Measurements from ENCODE around the gene MINDY2. TPM values are rescaled to one million over a fixed set of nuclear protein-coding genes. Genes with fewer than 3 reads are reported as not detected.

Gene MINDY2
- total and polyA plus RNA-seq, 9 of the 15 experiments (the other 6 are each of a cell fraction or from before 2014, with no cell fraction given) = 2.4 to 15.3 (median 7.2) TPM

- Histone ChIP-seq H3K27ac (ENCODE audit: extremely low read depth, low read depth, low read length) (no peak overlapping the region), H3K27me3 (ENCODE audit: control insufficient read depth in 2 of 2, insufficient read depth in 2 of 2, low read length in 2 of 2) (no peaks in the 10 kb centered on the region), H2AFZ (ENCODE audit: low read depth, low read length) (no peak overlapping the region), H3K36me3 (ENCODE audit: control insufficient read depth, insufficient read depth, low read length) (peaks cover 11% of the 10 kb centered on the region; the same call in 1 of the 3 replicates), H3K9me1 (ENCODE audit: control insufficient read depth, insufficient read depth, low read length) (no peaks in the 10 kb centered on the region), H3K79me2 (ENCODE audit: control insufficient read depth, insufficient read depth, low read length) (peaks cover 38% of the 10 kb centered on the region), H3K4me2 (ENCODE audit: insufficient read depth, low read length) (no peak overlapping the region), H3K9ac (ENCODE audit: insufficient read depth in 1 of 2, low read depth in 2 of 2, low read length in 2 of 2) (no peak overlapping the region), H4K20me1 (replicated peaks; ENCODE audit: control insufficient read depth, insufficient read depth, low read length) (no peaks in the 10 kb centered on the region), H3K4me3 (no peak overlapping the region), H3K9me3 (replicated peaks; ENCODE audit: control insufficient read depth, insufficient read depth, low read depth, low read length) (no peaks in the 10 kb centered on the region), H3K4me1 (replicated peaks in 1 of 2; ENCODE audit: control insufficient read depth in 2 of 2, insufficient read depth in 2 of 2, low read length in 2 of 2) (peaks cover 1 to 5% of the 10 kb centered on the region in 2 experiments; a peak in 2 of 5 replicates)
- ChIA-PET POLR2A (interaction anchor here (1.4 kb wide), 1 partner anchor 15 kb away, joined by 3 read pairs; the partner anchor contains the start of gene MINDY2), CTCF (ENCODE audit: low intra/inter-chr PET ratio) (no interaction called here)
- TF ChIP-seq KDM2B (CRISPR knock-in tag; IDR thresholded peaks at IDR 0.05) (no peak), ZNF668 (CRISPR knock-in tag; IDR thresholded peaks at IDR 0.05) (no peak), XRCC4 (IDR thresholded peaks at IDR 0.05; ENCODE audit: extremely low read depth, insufficient read depth, insufficient read length) (no peak), ZNF431 (CRISPR knock-in tag; IDR thresholded peaks at IDR 0.05) (no peak), MIER1 (IDR thresholded peaks at IDR 0.05; ENCODE audit: low read depth) (no peak), TRIM24 (IDR thresholded peaks at IDR 0.05) (no peak), ZBED1 (IDR thresholded peaks at IDR 0.05) (no peak), BRF2 (IDR thresholded peaks at IDR 0.05; ENCODE audit: borderline replicate concordance, insufficient read depth, insufficient read length) (no peak), FOXO4 (CRISPR knock-in tag; IDR thresholded peaks at IDR 0.05) (no peak), DDX20 (tag; IDR thresholded peaks at IDR 0.05; ENCODE audit: low read depth) (no peak), SMARCC2 (IDR thresholded peaks at IDR 0.05; ENCODE audit: low read depth) (no peak), LARP7 (IDR thresholded peaks at IDR 0.05) (no peak), SAFB (IDR thresholded peaks at IDR 0.05; ENCODE audit: borderline replicate concordance, low read depth, low read length) (no peak)
- TF ChIP-seq, protein P1, sequence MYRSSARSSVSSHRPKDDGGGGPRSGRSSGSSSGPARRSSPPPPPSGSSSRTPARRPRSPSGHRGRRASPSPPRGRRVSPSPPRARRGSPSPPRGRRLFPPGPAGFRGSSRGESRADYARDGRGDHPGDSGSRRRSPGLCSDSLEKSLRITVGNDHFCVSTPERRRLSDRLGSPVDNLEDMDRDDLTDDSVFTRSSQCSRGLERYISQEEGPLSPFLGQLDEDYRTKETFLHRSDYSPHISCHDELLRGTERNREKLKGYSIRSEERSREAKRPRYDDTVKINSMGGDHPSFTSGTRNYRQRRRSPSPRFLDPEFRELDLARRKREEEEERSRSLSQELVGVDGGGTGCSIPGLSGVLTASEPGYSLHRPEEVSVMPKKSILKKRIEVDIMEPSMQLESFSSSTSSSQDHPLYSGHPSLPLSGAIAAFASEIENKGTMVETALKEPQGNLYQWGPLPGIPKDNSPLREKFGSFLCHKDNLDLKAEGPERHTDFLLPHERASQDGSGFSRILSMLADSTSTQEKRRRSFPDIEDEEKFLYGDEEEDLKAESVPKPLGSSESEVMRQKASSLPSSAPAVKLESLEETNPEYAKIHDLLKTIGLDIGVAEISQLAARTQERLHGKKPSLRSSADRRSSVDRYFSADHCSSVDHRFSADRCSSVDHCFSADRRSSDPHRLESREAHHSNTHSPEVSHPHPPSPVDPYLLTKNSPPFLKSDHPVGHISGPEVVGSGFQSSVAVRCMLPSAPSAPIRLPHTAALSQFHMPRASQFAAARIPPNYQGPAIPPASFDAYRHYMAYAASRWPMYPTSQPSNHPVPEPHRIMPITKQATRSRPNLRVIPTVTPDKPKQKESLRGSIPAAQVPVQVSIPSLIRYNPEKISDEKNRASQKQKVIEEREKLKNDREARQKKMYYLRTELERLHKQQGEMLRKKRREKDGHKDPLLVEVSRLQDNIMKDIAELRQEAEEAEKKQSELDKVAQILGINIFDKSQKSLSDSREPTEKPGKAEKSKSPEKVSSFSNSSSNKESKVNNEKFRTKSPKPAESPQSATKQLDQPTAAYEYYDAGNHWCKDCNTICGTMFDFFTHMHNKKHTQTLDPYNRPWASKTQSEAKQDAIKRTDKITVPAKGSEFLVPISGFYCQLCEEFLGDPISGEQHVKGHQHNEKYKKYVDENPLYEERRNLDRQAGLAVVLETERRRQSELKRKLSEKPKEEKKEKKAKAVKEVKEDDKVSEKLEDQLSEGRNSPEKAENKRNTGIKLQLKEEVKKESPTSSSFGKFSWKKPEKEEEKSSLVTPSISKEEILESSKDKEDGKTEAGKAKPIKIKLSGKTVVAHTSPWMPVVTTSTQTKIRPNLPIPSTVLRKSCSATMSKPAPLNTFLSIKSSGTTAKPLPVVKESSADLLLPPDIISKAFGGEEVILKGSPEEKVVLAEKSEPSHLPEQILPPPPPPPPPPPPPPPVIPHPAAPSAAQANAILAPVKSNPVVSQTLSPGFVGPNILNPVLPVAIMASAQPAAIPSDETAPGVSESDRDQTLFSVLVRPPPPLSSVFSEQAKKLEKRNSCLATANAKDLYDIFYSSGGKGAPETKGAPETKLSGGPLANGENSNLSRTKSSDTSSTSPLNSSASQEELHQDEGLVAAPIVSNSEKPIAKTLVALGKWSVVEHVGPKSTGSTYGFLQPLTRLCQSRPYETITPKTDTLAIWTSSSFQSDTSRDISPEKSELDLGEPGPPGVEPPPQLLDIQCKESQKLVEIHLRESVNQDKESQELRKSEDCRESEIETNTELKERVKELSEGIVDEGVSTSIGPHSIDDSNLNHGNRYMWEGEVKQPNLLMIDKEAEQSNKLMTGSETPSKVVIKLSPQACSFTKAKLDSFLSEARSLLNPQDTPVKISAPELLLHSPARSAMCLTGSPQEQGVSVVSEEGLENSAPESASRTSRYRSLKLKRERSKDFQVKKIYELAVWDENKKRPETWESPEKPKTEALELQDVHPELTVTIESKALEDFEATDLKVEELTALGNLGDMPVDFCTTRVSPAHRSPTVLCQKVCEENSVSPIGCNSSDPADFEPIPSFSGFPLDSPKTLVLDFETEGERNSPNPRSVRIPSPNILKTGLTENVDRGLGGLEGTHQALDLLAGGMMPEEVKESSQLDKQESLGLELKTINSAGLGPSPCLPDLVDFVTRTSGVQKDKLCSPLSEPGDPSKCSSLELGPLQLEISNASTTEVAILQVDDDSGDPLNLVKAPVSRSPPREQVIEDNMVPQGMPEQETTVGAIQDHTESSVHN (IDR thresholded peaks at IDR 0.05; ENCODE audit: borderline replicate concordance in 1 of 2, low read depth in 1 of 2) = no peak
- in situ Hi-C loops (cut with MboI) = no loop called here
- no TSS peak for BruUV-seq (replicated peaks)
- intact Hi-C loops (cut with micrococcal nuclease) = no loop called here
- 73% methylated on average over 6 of the region's 6 CpGs for WGBS (ENCODE audit: insufficient coverage, low coverage, missing lambda C conversion rate)
- no peak for ATAC-seq
- no peak for FAIRE-seq
- DNase-seq (ENCODE audit: extremely low read depth in 1 of 4, low spot score in 3 of 4) = no peak
Measured at GRCh38 chr15:58785355-58785754, 14.3 kb downstream of the MINDY2 start.

Measured in K562 (cell line).